HG02970 (cell line): Measurements from ENCODE around the gene SLMAP.

Experiments
- ATAC-seq: cut with Tn5 transposase; IDR thresholded peaks from one replicate; pipeline ENCODE4 v1.9.1; 2021; ENCODE audit warnings: mild to moderate bottlenecking, moderate library complexity, moderate number of reproducible peaks; ENCODE audit not compliant: unreplicated experiment, low FRiP score

SLMAP gene

GRCh38 chr3:57749542-57749941 is 6.6 kb upstream of the SLMAP start:
- no peak for ATAC-seq

- no peak for ATAC-seq
Observed at GRCh38 chr3:57752307-57752706, 3.8 kb upstream of the SLMAP start.

- ATAC-seq = no peak
Observed at GRCh38 chr3:57753016-57753415, 3.1 kb upstream of the SLMAP start.

- ATAC-seq = no peak
Observed at GRCh38 chr3:57755368-57755675, 787 bp upstream of the SLMAP start.

- ATAC-seq = peak; percentile 20
Observed at GRCh38 chr3:57756528-57757401, 656 bp downstream of the SLMAP start.

GRCh38 chr3:57757642-57758297 is 1.7 kb downstream of the SLMAP start:
- no peak for ATAC-seq

GRCh38 chr3:57758686-57759085 is 2.6 kb downstream of the SLMAP start:
- no peak for ATAC-seq

GRCh38 chr3:57764794-57765193 is 8.7 kb downstream of the SLMAP start:
- no peak for ATAC-seq

- no peak for ATAC-seq
Observed at GRCh38 chr3:57768595-57768994, 12.5 kb downstream of the SLMAP start.

- no peak for ATAC-seq
Observed at GRCh38 chr3:57770009-57770827, 14.1 kb downstream of the SLMAP start.

- ATAC-seq = no peak
Observed at GRCh38 chr3:57772251-57772650, 16.1 kb downstream of the SLMAP start.

GRCh38 chr3:57777774-57778173 is 21.7 kb downstream of the SLMAP start:
- ATAC-seq = no peak

GRCh38 chr3:57778494-57778893 is 22.4 kb downstream of the SLMAP start:
- no peak for ATAC-seq

GRCh38 chr3:57779666-57780065 is 23.6 kb downstream of the SLMAP start:
- no peak for ATAC-seq

- ATAC-seq = no peak
Observed at GRCh38 chr3:57783186-57784088, 27.3 kb downstream of the SLMAP start.

GRCh38 chr3:57784089-57784735 is 28.1 kb downstream of the SLMAP start:
- ATAC-seq = no peak

- no peak for ATAC-seq
Observed at GRCh38 chr3:57785446-57785845, 29.3 kb downstream of the SLMAP start.

- ATAC-seq = peak; percentile 63
Observed at GRCh38 chr3:57787867-57788623, 31.9 kb downstream of the SLMAP start.

GRCh38 chr3:57788624-57789018 is 32.5 kb downstream of the SLMAP start:
- no peak for ATAC-seq
